Measurements from ENCODE around the gene SLC38A4. TPM values are rescaled to one million over a fixed set of nuclear protein-coding genes. Genes with fewer than 3 reads are reported as not detected.

Gene SLC38A4
- total RNA-seq, 2 experiments from 2014 or later, result not detected

GRCh38 chr12:46787496-46788055 is 38.2 kb downstream of the SLC38A4 start:
- H3K27me3 Mint-ChIP-seq (ENCODE audit: low read depth), result no peaks in the 10 kb centered on the region

GRCh38 chr12:46786774-46787173 is 39.0 kb downstream of the SLC38A4 start:
- intact Hi-C loops (cut with micrococcal nuclease), result no loop called here
- CTCF ChIA-PET, result no interaction called here

More at GRCh38 chr12:46787496-46788055, 38.2 kb downstream of the SLC38A4 start:
- Mint-ChIP-seq H3K4me3 (no peak overlapping the region), H3K36me3 (ENCODE audit: low read depth) (no peaks in the 10 kb centered on the region), H3K4me1 (ENCODE audit: low read depth) (peaks cover 17% of the 10 kb centered on the region), H3K9me3 (no peaks in the 10 kb centered on the region), H3K27ac (no peak overlapping the region)
- intact Hi-C loops (cut with micrococcal nuclease), result no loop called here
- no peak for DNase-seq
- CTCF ChIA-PET, result no interaction called here

GRCh38 chr12:46785382-46785781 is 40.4 kb downstream of the SLC38A4 start:
- no peak overlapping the region for H3K4me3 Mint-ChIP-seq
- no peaks in the 10 kb centered on the region for H3K36me3 Mint-ChIP-seq (ENCODE audit: low read depth)
- H3K27ac Mint-ChIP-seq, result no peak overlapping the region
- DNase-seq, result no peak
- CTCF ChIA-PET, result no interaction called here
- no peaks in the 10 kb centered on the region for H3K27me3 Mint-ChIP-seq (ENCODE audit: low read depth)
- H3K4me1 Mint-ChIP-seq (ENCODE audit: low read depth), result peaks cover 17% of the 10 kb centered on the region
- intact Hi-C loops (cut with micrococcal nuclease), result no loop called here
- no peaks in the 10 kb centered on the region for H3K9me3 Mint-ChIP-seq

More at GRCh38 chr12:46786774-46787173, 39.0 kb downstream of the SLC38A4 start:
- Mint-ChIP-seq H3K4me3 (no peak overlapping the region), H3K4me1 (ENCODE audit: low read depth) (peaks cover 17% of the 10 kb centered on the region), H3K27me3 (ENCODE audit: low read depth) (no peaks in the 10 kb centered on the region), H3K36me3 (ENCODE audit: low read depth) (no peaks in the 10 kb centered on the region), H3K27ac (no peak overlapping the region), H3K9me3 (no peaks in the 10 kb centered on the region)
- DNase-seq, result no peak

GRCh38 chr12:46783871-46784270 is 41.9 kb downstream of the SLC38A4 start:
- DNase-seq, result no peak
- Mint-ChIP-seq H3K36me3 (ENCODE audit: low read depth) (no peaks in the 10 kb centered on the region), H3K4me3 (no peak overlapping the region), H3K27ac (no peak overlapping the region), H3K27me3 (ENCODE audit: low read depth) (no peaks in the 10 kb centered on the region), H3K9me3 (no peaks in the 10 kb centered on the region), H3K4me1 (ENCODE audit: low read depth) (peaks cover 10% of the 10 kb centered on the region)
- intact Hi-C loops (cut with micrococcal nuclease), result no loop called here
- CTCF ChIA-PET, result no interaction called here

GRCh38 chr12:46779879-46780278 is 45.9 kb downstream of the SLC38A4 start:
- CTCF ChIA-PET, result no interaction called here
- no peak overlapping the region for H3K27ac Mint-ChIP-seq
- no peak overlapping the region for H3K4me3 Mint-ChIP-seq
- no peaks in the 10 kb centered on the region for H3K27me3 Mint-ChIP-seq (ENCODE audit: low read depth)
- no peaks in the 10 kb centered on the region for H3K9me3 Mint-ChIP-seq
- no peaks in the 10 kb centered on the region for H3K4me1 Mint-ChIP-seq (ENCODE audit: low read depth)
- H3K36me3 Mint-ChIP-seq (ENCODE audit: low read depth), result no peaks in the 10 kb centered on the region
- intact Hi-C loops (cut with micrococcal nuclease), result loop anchor here (5.0 kb wide), 1 partner anchor 907 kb away; no protein-coding TSS in a partner anchor
- no peak for DNase-seq

- no peaks in the 10 kb centered on the region for H3K9me3 Mint-ChIP-seq
- no peak overlapping the region for H3K27ac Mint-ChIP-seq
- no peak overlapping the region for H3K4me3 Mint-ChIP-seq
- no peaks in the 10 kb centered on the region for H3K36me3 Mint-ChIP-seq (ENCODE audit: low read depth)
- intact Hi-C loops (cut with micrococcal nuclease), result loop anchor here (5.0 kb wide), 1 partner anchor 908 kb away; no protein-coding TSS in a partner anchor
- no peaks in the 10 kb centered on the region for H3K27me3 Mint-ChIP-seq (ENCODE audit: low read depth)
- no peaks in the 10 kb centered on the region for H3K4me1 Mint-ChIP-seq (ENCODE audit: low read depth)
- CTCF ChIA-PET, result no interaction called here
- no peak for DNase-seq
Observed at GRCh38 chr12:46779063-46779462, 46.7 kb downstream of the SLC38A4 start.

GRCh38 chr12:46778415-46778814 is 47.4 kb downstream of the SLC38A4 start:
- CTCF ChIA-PET, result no interaction called here
- Mint-ChIP-seq H3K27me3 (ENCODE audit: low read depth) (no peaks in the 10 kb centered on the region), H3K9me3 (no peaks in the 10 kb centered on the region), H3K36me3 (ENCODE audit: low read depth) (no peaks in the 10 kb centered on the region), H3K27ac (no peak overlapping the region), H3K4me1 (ENCODE audit: low read depth) (no peaks in the 10 kb centered on the region), H3K4me3 (no peak overlapping the region)
- intact Hi-C loops (cut with micrococcal nuclease), result loop anchor here (5.0 kb wide), 1 partner anchor 909 kb away; no protein-coding TSS in a partner anchor
- DNase-seq, result no peak

GRCh38 chr12:46777587-46777986 is 48.2 kb downstream of the SLC38A4 start:
- Mint-ChIP-seq H3K27me3 (ENCODE audit: low read depth) (no peaks in the 10 kb centered on the region), H3K9me3 (no peaks in the 10 kb centered on the region), H3K36me3 (ENCODE audit: low read depth) (no peaks in the 10 kb centered on the region), H3K4me1 (ENCODE audit: low read depth) (no peaks in the 10 kb centered on the region), H3K27ac (no peak overlapping the region), H3K4me3 (no peak overlapping the region)
- intact Hi-C loops (cut with micrococcal nuclease), result loop anchor here (5.0 kb wide), 1 partner anchor 910 kb away; no protein-coding TSS in a partner anchor
- CTCF ChIA-PET, result no interaction called here
- DNase-seq, result no peak

GRCh38 chr12:46775796-46776195 is 50.0 kb downstream of the SLC38A4 start:
- no peak for DNase-seq
- Mint-ChIP-seq H3K9me3 (no peaks in the 10 kb centered on the region), H3K27me3 (ENCODE audit: low read depth) (no peaks in the 10 kb centered on the region), H3K4me1 (ENCODE audit: low read depth) (no peaks in the 10 kb centered on the region), H3K27ac (no peak overlapping the region), H3K36me3 (ENCODE audit: low read depth) (no peaks in the 10 kb centered on the region), H3K4me3 (no peak overlapping the region)
- CTCF ChIA-PET, result no interaction called here
- intact Hi-C loops (cut with micrococcal nuclease), result loop anchor here (5.0 kb wide), 1 partner anchor 912 kb away; no protein-coding TSS in a partner anchor

- intact Hi-C loops (cut with micrococcal nuclease), result no loop called here
- CTCF ChIA-PET, result interaction anchor here (0.6 kb wide), 1 partner anchor 472 kb away, joined by 3 read pairs; no protein-coding TSS in a partner anchor
- no peak for DNase-seq
- no peak overlapping the region for H3K4me3 Mint-ChIP-seq
- no peaks in the 10 kb centered on the region for H3K9me3 Mint-ChIP-seq
- no peak overlapping the region for H3K27ac Mint-ChIP-seq
- H3K36me3 Mint-ChIP-seq (ENCODE audit: low read depth), result no peaks in the 10 kb centered on the region
- no peaks in the 10 kb centered on the region for H3K4me1 Mint-ChIP-seq (ENCODE audit: low read depth)
- no peaks in the 10 kb centered on the region for H3K27me3 Mint-ChIP-seq (ENCODE audit: low read depth)
Observed at GRCh38 chr12:46774322-46774633, 51.5 kb downstream of the SLC38A4 start.

- Mint-ChIP-seq H3K4me1 (ENCODE audit: low read depth) (no peaks in the 10 kb centered on the region), H3K27me3 (ENCODE audit: low read depth) (no peaks in the 10 kb centered on the region), H3K9me3 (no peaks in the 10 kb centered on the region), H3K36me3 (ENCODE audit: low read depth) (no peaks in the 10 kb centered on the region), H3K4me3 (no peak overlapping the region), H3K27ac (no peak overlapping the region)
- intact Hi-C loops (cut with micrococcal nuclease), result no loop called here
- CTCF ChIA-PET, result interaction anchor here (0.6 kb wide), 1 partner anchor 471 kb away, joined by 3 read pairs; no protein-coding TSS in a partner anchor
- no peak for DNase-seq
Observed at GRCh38 chr12:46773586-46774321, 52.0 kb downstream of the SLC38A4 start.

GRCh38 chr12:46771268-46771827 is 54.4 kb downstream of the SLC38A4 start:
- no peaks in the 10 kb centered on the region for H3K36me3 Mint-ChIP-seq (ENCODE audit: low read depth)
- CTCF ChIA-PET, result no interaction called here
- H3K9me3 Mint-ChIP-seq, result no peaks in the 10 kb centered on the region

More at GRCh38 chr12:46771268-46771827, 54.4 kb downstream of the SLC38A4 start:
- Mint-ChIP-seq H3K4me3 (no peak overlapping the region), H3K27ac (no peak overlapping the region), H3K27me3 (ENCODE audit: low read depth) (no peaks in the 10 kb centered on the region), H3K4me1 (ENCODE audit: low read depth) (no peaks in the 10 kb centered on the region)
- intact Hi-C loops (cut with micrococcal nuclease), result no loop called here
- no peak for DNase-seq
